ENCODE data around the gene DENND4A.
"Not testable (repeated sequence)": the region's sequence is repeated elsewhere in the genome, so short reads cannot be mapped to it uniquely, and the experiment has no call there.

The DENND4A gene

GRCh38 chr15:65752151-65752700 lies 39.9 kb downstream of the DENND4A start:
- DNase-seq: no peak

GRCh38 chr15:65751431-65751830 lies 40.7 kb downstream of the DENND4A start:
- DNase-seq: no peak

- DNase-seq: no peak
Measured at GRCh38 chr15:65747265-65747664, 44.8 kb downstream of the DENND4A start.

- no peak for DNase-seq
Measured at GRCh38 chr15:65743637-65744252, 48.3 kb downstream of the DENND4A start.

GRCh38 chr15:65740148-65740547 lies 51.9 kb downstream of the DENND4A start:
- DNase-seq: no peak

- DNase-seq: no peak
Measured at GRCh38 chr15:65738649-65739048, 53.4 kb downstream of the DENND4A start.

GRCh38 chr15:65733599-65733998 lies 58.5 kb downstream of the DENND4A start:
- DNase-seq: not testable (repeated sequence)

- DNase-seq: no peak
Measured at GRCh38 chr15:65732698-65733097, 59.4 kb downstream of the DENND4A start.

GRCh38 chr15:65731926-65732325 lies 60.2 kb downstream of the DENND4A start:
- DNase-seq: no peak

GRCh38 chr15:65730549-65731172 lies 61.4 kb downstream of the DENND4A start:
- DNase-seq: no peak

- DNase-seq: no peak
Measured at GRCh38 chr15:65724464-65725215, 67.5 kb downstream of the DENND4A start.

- DNase-seq: no peak
Measured at GRCh38 chr15:65723876-65724275, 68.2 kb downstream of the DENND4A start.

GRCh38 chr15:65722191-65722590 lies 69.9 kb downstream of the DENND4A start:
- DNase-seq: no peak

GRCh38 chr15:65712415-65712814 lies 79.7 kb downstream of the DENND4A start:
- no peak for DNase-seq

GRCh38 chr15:65695081-65695480 lies 97.0 kb downstream of the DENND4A start:
- DNase-seq: no peak

GRCh38 chr15:65690778-65691177 lies 101.3 kb downstream of the DENND4A start:
- no peak for DNase-seq

- no peak for DNase-seq
Measured at GRCh38 chr15:65690173-65690572, 101.9 kb downstream of the DENND4A start.

GRCh38 chr15:65688462-65688861 lies 103.6 kb downstream of the DENND4A start:
- DNase-seq: no peak

GRCh38 chr15:65682404-65682911 lies 109.6 kb downstream of the DENND4A start:
- DNase-seq: no peak

GRCh38 chr15:65680544-65680943 lies 111.5 kb downstream of the DENND4A start:
- no peak for DNase-seq

GRCh38 chr15:65676123-65676522 lies 116.0 kb downstream of the DENND4A start:
- DNase-seq: no peak

- no peak for DNase-seq
Measured at GRCh38 chr15:65675551-65675950, 116.5 kb downstream of the DENND4A start.

- DNase-seq: no peak
Measured at GRCh38 chr15:65666257-65666656, 125.8 kb downstream of the DENND4A start.

GRCh38 chr15:65663521-65663920 lies 128.6 kb downstream of the DENND4A start:
- no peak for DNase-seq
